Right cardiac atrium (tissue), 5 donors: Measurements from ENCODE around the gene C1QL2. TPM values are rescaled to one million over a fixed set of nuclear protein-coding genes. Genes with fewer than 3 reads are reported as not detected.

Experiments used
- ATAC-seq, 2 donors: fragments of 200-7000 bp; cut with Tn5 transposase; one replicate each; pipeline versions ENCODE4 v1.8.0 to v1.9.1; 2020; ENCODE audit warnings: moderate library complexity in 2 of 2, mild to moderate bottlenecking in 1 of 2
- DNase-seq, 3 donors: peaks; one replicate each; pipeline ENCODE4 v3.0.0-alpha.2; 2020
- H3K27ac ChIP-seq: one replicate; pipeline ENCODE4 v1.5.1; 2013; ENCODE audit warnings: mild to moderate bottlenecking, low read length, control low read depth, moderate library complexity
- H3K27me3 ChIP-seq: one replicate; pipeline ENCODE4 v1.6.1; 2013; ENCODE audit not compliant: control insufficient read depth, insufficient read depth
- H3K4me1 ChIP-seq: one replicate; pipeline ENCODE4 v1.6.1; 2013; ENCODE audit warnings: low read length; ENCODE audit not compliant: control insufficient read depth, insufficient read depth
- H3K4me3 ChIP-seq: one replicate; pipeline ENCODE4 v1.5.1; 2013; ENCODE audit warnings: low read length, control low read depth
- H3K9me3 ChIP-seq: one replicate; pipeline ENCODE4 v1.6.1; 2013; ENCODE audit warnings: low read length; ENCODE audit not compliant: control insufficient read depth
- WGBS: extraction: QIAGEN DNeasy Blood & Tissue Kit; methylation state at CpG from one replicate; pipeline ENCODE4 v1.1.7; 2013; 5-methylcytosine and 5-hydroxymethylcytosine counted together
- intact Hi-C, 4 donors: fragments of 100-400 bp; cut with DNase I; formaldehyde crosslinking; loops; one replicate each; pipeline versions ENCODE4 v1.11.0 to v1.14.0; 2022 to 2023
- long read RNA-seq, 4 donors: library from polyadenylated mRNA; unstranded; transcript quantifications; one replicate each; pipeline ENCODE4 v2.0.0, GENCODE V29; 2020 to 2021
- polyA plus RNA-seq: library from polyadenylated mRNA; stranded (reverse); fragments of 200-250 nt; gene quantifications from one replicate; pipeline ENCODE4 v1.2.3, GENCODE V29; 2013
- total RNA-seq, 4 donors: library from RNA; stranded (reverse); fragmentation: NEBNext Ultra II Directional; extraction: Animal tissue kit (Norgen Biotek cat#: 25700); gene quantifications; one replicate each; pipeline ENCODE4 v1.2.1, GENCODE V29; 2021
- donor health status: healthy with polysubstance abuse.
- donor health status: DM: no; HTN: yes; CAD: no.
- donor health status: DM: no; HTN: no; CAD: no.
- donor health status: DM: no; HTN: yes; CAD: no; lungs with severe emphysema.
- donor health status: DM: yes; HTN: yes; CAD: no.

Gene C1QL2
- not detected for total RNA-seq
- not detected for polyA plus RNA-seq
- long read RNA-seq, donor 1, result 0 reads
- long read RNA-seq, donor 2, result 0 reads
- long read RNA-seq, donor 3, result 0 reads
- long read RNA-seq, donor 4, result 0 reads

GRCh38 chr2:119158563-119159347 is at the start of gene C1QL2:
Gene C1QL2, minus strand, starts transcription at chr2:119158751. Its CDS starts 482 bp downstream, at chr2:119158269.
- Histone ChIP-seq H3K27ac (no peak within 1 kb of the TSS), H3K4me1 (no peaks in the 10 kb centered on the region), H3K4me3 (no peak within 1 kb of the TSS), H3K9me3 (no peaks in the 10 kb centered on the region), H3K27me3 (no peaks in the 10 kb centered on the region)
- peak in 1 of 3 donors; percentile 55 for DNase-seq
- WGBS, result 3% methylated on average over 71 of the region's 71 CpGs
- ATAC-seq, result peak in 1 of 2 donors; percentile 16
- intact Hi-C loops, result no loop called here

DNA sequence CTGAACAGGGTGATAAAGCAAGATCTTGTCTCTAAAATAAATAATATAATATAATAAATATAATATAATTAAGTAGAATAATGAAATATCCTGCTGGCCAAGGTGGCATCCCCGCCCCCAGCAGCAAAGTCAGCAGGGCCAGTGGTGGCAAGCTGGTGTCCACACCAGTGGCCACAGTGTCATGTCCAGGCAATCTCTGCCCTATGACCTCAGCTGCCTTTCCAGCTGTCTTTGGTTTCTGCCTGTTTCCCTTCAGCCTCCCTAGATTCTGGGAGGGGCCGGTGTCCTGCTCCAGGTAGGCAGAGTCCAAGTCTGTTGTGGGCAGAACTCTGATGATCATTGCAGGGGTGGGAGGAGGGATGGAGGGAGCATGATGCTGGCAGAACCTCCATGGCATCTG is 48.9 kb upstream of the C1QL2 start:
- 69% methylated on average over 2 of the region's 2 CpGs for WGBS
- H3K4me3 ChIP-seq, result no peak overlapping the region
- intact Hi-C loops, result no loop called here
- no peak overlapping the region for H3K27ac ChIP-seq
- ATAC-seq (no peak), DNase-seq (no peak)
- no peaks in the 10 kb centered on the region for H3K9me3 ChIP-seq
- no peaks in the 10 kb centered on the region for H3K4me1 ChIP-seq
- no peaks in the 10 kb centered on the region for H3K27me3 ChIP-seq

DNA sequence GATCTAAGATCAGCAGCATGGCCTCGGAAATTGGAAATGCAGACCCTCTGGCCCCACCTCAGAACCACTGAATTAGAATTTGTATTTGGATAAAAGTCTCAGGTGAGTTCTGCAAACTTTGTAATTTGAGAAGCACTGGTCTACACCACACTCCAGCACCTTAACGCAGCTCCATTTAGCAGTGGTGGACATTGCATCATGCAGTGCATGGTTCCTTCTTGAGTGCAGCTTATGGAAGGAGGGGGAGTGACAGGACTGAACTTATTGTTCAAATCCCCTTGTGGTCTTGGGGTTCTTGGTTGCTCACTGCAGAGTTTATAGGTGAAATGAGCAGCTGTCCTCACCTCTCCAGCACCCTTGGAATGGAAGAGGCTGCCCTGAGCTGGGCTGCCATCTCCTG is 47.6 kb upstream of the C1QL2 start:
- 84% methylated on average over 2 of the region's 2 CpGs for WGBS
- DNase-seq, result no peak
- Histone ChIP-seq H3K9me3 (no peaks in the 10 kb centered on the region), H3K27ac (no peak overlapping the region), H3K4me1 (no peaks in the 10 kb centered on the region), H3K27me3 (no peaks in the 10 kb centered on the region), H3K4me3 (no peak overlapping the region)
- no peak for ATAC-seq
- intact Hi-C loops, result no loop called here

DNA sequence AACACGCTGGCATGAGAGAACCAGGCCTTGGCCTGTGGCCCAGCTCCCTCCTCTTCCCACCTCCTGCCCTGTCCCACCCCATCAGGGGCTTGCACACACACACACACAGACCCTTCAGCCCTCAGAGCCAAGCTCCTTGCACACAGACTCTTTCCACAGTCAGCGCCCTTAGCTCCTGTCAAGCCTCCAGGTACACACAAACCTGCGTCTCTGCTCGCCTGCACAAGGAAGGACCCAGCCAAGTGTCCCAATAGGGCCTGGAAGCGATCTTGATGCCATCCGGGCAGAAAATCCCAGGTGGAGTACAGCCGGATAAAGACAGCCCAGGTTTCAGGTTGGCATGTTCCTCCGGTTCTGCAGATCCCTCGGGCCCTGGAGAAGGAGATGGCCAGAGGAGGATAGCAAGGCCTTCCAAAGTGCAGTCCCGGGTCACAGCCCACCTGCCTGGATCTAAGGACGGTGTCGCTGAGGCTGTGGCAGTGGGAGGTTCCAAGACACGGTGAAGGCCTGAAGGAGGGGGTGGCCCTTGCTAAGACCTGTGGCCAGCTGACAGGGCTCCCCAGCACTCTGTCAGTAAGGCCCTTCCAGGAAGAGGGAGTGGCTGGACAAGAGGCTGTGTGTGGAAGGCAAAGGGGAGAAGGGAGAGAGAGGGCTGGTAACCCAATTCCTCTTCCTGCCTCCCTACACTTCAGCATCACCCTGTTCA is 46.6 kb upstream of the C1QL2 start:
- ATAC-seq, result peak in 1 of 2 donors; percentile 16
- no peak overlapping the region for H3K27ac ChIP-seq
- no peaks in the 10 kb centered on the region for H3K9me3 ChIP-seq
- intact Hi-C loops, result no loop called here
- H3K4me1 ChIP-seq, result no peaks in the 10 kb centered on the region
- no peaks in the 10 kb centered on the region for H3K27me3 ChIP-seq
- H3K4me3 ChIP-seq, result no peak overlapping the region
- DNase-seq, result no peak
- 82% methylated on average over 13 of the region's 13 CpGs for WGBS

DNA sequence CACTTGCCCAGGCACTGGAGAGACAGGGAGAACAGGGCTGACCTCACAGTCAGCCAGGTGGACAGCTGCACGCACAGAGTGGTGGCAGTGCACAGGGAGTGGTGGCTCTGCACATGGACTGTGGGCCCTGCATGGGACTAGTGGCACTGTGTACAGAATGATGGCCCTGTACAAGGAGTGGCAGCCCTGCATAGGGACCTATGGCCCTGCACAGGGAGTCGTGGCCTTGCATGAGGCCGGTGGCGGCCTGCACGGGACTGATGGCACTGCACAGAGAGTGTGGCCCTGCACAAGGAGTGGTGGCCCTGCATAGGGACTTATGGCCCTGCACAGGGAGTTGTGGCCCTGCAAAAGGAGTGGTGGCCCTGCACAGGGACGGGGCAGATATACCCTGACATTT is 46.0 kb upstream of the C1QL2 start:
- WGBS, result 97% methylated on average over 6 of the region's 6 CpGs
- DNase-seq (no peak), ATAC-seq (no peak)
- Histone ChIP-seq H3K4me1 (no peaks in the 10 kb centered on the region), H3K4me3 (no peak overlapping the region), H3K9me3 (no peaks in the 10 kb centered on the region), H3K27ac (no peak overlapping the region), H3K27me3 (no peaks in the 10 kb centered on the region)
- intact Hi-C loops, result no loop called here

GRCh38 chr2:119202610-119203310 is 44.2 kb upstream of the C1QL2 start:
- DNase-seq (no peak), ATAC-seq (no peak)
- Histone ChIP-seq H3K27ac (no peak overlapping the region), H3K4me3 (no peak overlapping the region), H3K4me1 (peaks cover 2% of the 10 kb centered on the region), H3K27me3 (no peaks in the 10 kb centered on the region), H3K9me3 (no peaks in the 10 kb centered on the region)
- intact Hi-C loops, result no loop called here
- WGBS, result 85% methylated on average over 1 of the region's 1 CpG

DNA sequence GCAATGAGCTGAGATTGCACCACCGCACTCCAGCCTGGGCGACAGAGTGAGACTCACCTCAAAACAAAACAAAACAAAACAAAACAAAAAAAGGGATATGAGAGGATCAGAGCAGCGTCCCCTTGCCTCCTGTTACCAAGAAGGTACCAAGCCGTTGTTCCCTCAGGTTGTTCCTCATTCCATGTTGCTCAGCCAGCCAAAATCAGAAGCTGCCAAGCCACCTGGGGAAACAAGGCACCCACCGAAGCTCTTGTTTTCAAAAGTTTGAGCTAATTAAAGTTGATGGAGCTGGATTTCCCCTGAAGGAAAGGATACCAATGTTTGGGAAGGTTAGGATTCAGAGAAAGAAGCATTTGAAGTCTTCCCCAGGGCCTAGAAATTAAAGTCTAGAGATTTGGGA is 43.3 kb upstream of the C1QL2 start:
- Histone ChIP-seq H3K9me3 (no peaks in the 10 kb centered on the region), H3K27ac (no peak overlapping the region), H3K4me3 (no peak overlapping the region), H3K4me1 (peaks cover 2% of the 10 kb centered on the region), H3K27me3 (no peaks in the 10 kb centered on the region)
- intact Hi-C loops, result no loop called here
- ATAC-seq (no peak), DNase-seq (no peak)
- 89% methylated on average over 5 of the region's 5 CpGs for WGBS

- DNase-seq, result no peak
- H3K4me1 ChIP-seq, result peaks cover 2% of the 10 kb centered on the region
- H3K27ac ChIP-seq, result no peak overlapping the region
- H3K27me3 ChIP-seq, result no peaks in the 10 kb centered on the region
- WGBS, result 56% methylated on average over 7 of the region's 7 CpGs
- H3K9me3 ChIP-seq, result no peaks in the 10 kb centered on the region
- peak; percentile 21 to 51 for ATAC-seq
- intact Hi-C loops, result no loop called here
- H3K4me3 ChIP-seq, result no peak overlapping the region
These were observed 39.8 kb upstream of the C1QL2 start for GRCh38 chr2:119198240-119198840.

GRCh38 chr2:119197529-119198239 is 39.1 kb upstream of the C1QL2 start:
- Histone ChIP-seq H3K4me3 (no peak overlapping the region), H3K27ac (no peak overlapping the region), H3K9me3 (no peaks in the 10 kb centered on the region), H3K4me1 (peaks cover 2% of the 10 kb centered on the region), H3K27me3 (no peaks in the 10 kb centered on the region)
- intact Hi-C loops, result no loop called here
- peak in 1 of 3 donors; percentile 40 for DNase-seq
- ATAC-seq, result peak; percentile 14 to 21
- WGBS, result 51% methylated on average over 10 of the region's 10 CpGs

GRCh38 chr2:119197126-119197405 is 38.5 kb upstream of the C1QL2 start:
- no peak for ATAC-seq
- Histone ChIP-seq H3K27ac (no peak overlapping the region), H3K9me3 (no peaks in the 10 kb centered on the region), H3K4me3 (no peak overlapping the region), H3K4me1 (peaks cover 2% of the 10 kb centered on the region), H3K27me3 (no peaks in the 10 kb centered on the region)
- intact Hi-C loops, result no loop called here
- no peak for DNase-seq
